HG03135 (cell line): ENCODE data around the gene MOK.

Source experiments
- ATAC-seq: cut with Tn5 transposase; IDR thresholded peaks from one replicate; pipeline ENCODE4 v1.9.1; 2021; ENCODE audit warnings: mild to moderate bottlenecking, moderate library complexity; ENCODE audit not compliant: unreplicated experiment

The MOK gene

DNA sequence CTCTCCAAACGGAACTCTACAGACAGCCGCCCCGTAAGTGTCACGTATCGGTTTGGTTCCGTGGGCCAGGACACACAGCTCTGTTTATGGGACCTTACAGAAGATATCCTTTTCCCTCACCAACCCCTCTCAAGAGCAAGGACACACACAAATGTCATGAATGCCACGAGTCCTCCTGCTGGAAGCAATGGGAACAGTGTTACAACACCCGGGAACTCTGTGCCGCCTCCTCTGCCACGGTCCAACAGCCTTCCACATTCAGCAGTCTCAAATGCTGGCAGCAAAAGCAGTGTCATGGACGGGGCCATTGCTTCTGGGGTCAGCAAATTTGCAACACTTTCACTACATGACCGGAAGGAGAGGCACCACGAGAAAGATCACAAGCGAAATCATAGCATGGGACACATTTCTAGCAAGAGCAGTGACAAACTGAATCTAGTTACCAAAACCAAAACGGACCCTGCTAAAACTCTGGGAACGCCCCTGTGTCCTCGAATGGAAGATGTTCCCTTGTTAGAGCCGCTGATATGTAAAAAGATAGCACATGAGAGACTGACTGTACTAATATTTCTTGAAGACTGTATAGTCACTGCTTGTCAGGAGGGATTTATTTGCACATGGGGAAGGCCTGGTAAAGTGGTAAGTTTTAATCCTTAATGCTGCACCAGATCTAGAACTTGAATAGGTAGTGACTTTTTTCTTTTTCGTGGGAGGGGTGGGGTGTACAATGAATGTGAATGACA is 95.6 kb downstream of the MOK start:
- no peak for ATAC-seq

DNA sequence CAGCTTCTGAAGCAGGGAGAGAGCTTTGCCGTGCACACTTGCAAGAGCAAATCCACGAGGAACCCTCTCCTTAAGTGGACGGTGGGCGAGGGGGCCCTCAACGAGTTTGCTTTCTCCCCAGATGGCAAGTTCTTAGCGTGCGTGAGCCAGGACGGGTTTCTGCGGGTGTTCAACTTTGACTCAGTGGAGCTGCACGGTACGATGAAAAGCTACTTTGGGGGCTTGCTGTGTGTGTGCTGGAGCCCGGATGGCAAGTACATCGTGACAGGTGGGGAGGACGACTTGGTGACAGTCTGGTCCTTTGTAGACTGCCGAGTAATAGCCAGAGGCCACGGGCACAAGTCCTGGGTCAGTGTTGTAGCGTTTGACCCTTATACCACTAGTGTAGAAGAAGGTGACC is 96.2 kb downstream of the MOK start:
- no peak for ATAC-seq

GRCh38 chr14:102207831-102208365 is 97.1 kb downstream of the MOK start:
- no peak for ATAC-seq

GRCh38 chr14:102206918-102207317 is 98.0 kb downstream of the MOK start:
- no peak for ATAC-seq

GRCh38 chr14:102205560-102205959 is 99.4 kb downstream of the MOK start:
- no peak for ATAC-seq

GRCh38 chr14:102203382-102203781 is 101.6 kb downstream of the MOK start:
- no peak for ATAC-seq

DNA sequence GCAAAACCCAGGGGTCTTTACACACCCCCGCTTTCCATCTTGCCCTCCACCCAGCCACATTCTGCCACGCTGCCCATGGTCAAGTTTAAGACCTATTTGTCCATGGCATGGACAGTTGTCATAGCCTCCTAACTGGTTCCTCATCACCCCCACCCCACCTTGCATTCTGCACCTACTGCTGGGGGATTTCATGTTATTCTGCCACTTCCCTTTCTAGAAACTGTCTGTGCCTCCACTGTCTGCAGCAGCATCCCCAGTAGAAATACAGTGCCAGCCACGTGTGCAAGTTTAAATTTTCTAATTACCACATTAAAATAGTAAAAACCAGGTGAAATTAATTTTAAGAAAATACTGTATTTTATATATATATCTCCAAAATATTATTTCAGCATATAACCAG is 102.0 kb downstream of the MOK start:
- no peak for ATAC-seq

GRCh38 chr14:102201776-102202175 is 103.2 kb downstream of the MOK start:
- ATAC-seq, result no peak

- ATAC-seq, result no peak
These were observed 103.6 kb downstream of the MOK start for GRCh38 chr14:102201353-102201738.

- no peak for ATAC-seq
These were observed 104.1 kb downstream of the MOK start for GRCh38 chr14:102200690-102201352.

- ATAC-seq, result no peak
These were observed 107.6 kb downstream of the MOK start for GRCh38 chr14:102197317-102197853.

- ATAC-seq, result no peak
These were observed 108.1 kb downstream of the MOK start for GRCh38 chr14:102196902-102197230.

GRCh38 chr14:102196039-102196901 is 108.7 kb downstream of the MOK start:
- no peak for ATAC-seq

- no peak for ATAC-seq
These were observed 109.5 kb downstream of the MOK start for GRCh38 chr14:102195446-102195845.

GRCh38 chr14:102194856-102195255 is 110.1 kb downstream of the MOK start:
- no peak for ATAC-seq

GRCh38 chr14:102192840-102193502 is 112.0 kb downstream of the MOK start:
- no peak for ATAC-seq

- no peak for ATAC-seq
These were observed 115.1 kb downstream of the MOK start for GRCh38 chr14:102189874-102190273.

GRCh38 chr14:102188187-102188586 is 116.8 kb downstream of the MOK start:
- no peak for ATAC-seq

DNA sequence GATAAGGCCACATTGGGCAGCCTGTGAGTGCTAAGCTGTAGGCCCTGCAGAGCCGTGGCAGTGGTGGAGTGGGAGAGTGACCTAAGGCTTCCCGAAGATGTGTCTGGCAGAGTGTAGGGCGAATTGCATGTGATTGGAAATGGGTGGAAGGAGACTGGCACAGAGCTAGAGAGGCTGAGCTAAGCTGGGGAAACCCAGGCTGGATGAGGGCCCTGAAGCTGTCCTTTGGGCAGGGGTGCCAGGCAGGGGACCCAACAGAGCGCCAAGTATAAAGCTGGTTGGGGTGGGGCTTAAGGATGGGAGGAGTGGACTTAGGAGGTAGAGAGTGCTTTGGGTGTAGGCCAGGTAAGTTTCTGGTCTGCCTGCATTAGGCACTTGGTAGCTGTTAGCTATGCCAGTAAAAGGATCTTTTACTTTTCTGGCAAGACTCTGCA is 117.4 kb downstream of the MOK start:
- ATAC-seq, result no peak

DNA sequence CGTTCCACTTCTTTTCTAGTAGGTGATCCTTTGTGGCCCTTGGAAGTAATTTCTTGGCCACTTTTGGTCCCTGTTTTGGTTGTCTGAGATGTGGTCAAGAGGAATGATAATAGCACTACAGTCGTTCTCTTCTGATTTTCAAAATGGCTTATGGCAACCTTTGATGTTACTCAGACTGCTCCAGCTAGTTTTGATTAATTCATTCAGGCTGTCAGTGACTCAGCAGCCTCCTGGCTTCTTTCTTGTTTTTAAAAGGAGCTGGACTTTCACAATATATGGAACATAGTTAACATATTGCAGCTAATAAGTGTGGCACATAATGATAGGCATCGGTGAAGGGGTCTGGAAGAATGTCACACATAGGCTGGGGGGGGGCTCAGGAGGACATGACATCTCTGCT is 117.9 kb downstream of the MOK start:
- no peak for ATAC-seq

DNA sequence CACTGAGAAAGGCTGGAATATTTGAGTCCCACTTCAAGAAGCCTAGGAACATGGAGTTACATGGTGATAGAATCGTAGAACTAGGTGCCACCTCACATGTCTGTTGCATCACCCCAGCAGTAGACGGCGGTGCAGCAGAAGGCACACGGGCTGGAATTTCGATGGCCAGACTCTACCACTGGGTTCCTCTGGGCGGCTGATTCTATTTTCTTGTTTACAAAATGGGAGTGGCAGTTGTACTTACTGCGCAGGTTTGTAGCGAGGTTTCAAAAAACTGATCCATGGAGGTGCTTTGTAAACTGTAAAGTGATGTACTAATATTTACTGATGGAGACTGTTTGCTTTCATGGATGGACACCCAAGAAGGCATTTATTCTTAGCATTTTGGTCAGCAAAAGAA is 119.6 kb downstream of the MOK start:
- ATAC-seq, result no peak
